OCI-LY1 (cell line): ENCODE data around the gene HIPK1.
"Not testable (repeated sequence)": the region's sequence is repeated elsewhere in the genome, so short reads cannot be mapped to it uniquely, and the experiment has no call there.

ENCODE experiments used
- CTCF ChIP-seq: fragments of 200-600 bp; sonication (generic), shearing (Covaris generic); IDR thresholded peaks from 2 replicates; pipeline ENCODE4 v1.5.1; 2017; ENCODE audit warnings: mild to moderate bottlenecking, antibody characterized with exemption, low read length, moderate library complexity, mixed read lengths
- EZH2 ChIP-seq: fragments of 200-600 bp; sonication (generic), shearing (Covaris generic); IDR thresholded peaks from 2 replicates; pipeline ENCODE4 v1.8.0; 2017; ENCODE audit warnings: borderline replicate concordance, mixed run types, mild to moderate bottlenecking, antibody characterized with exemption, low read length, moderate library complexity, mixed read lengths

- not testable (repeated sequence) for TF ChIP-seq CTCF, EZH2
These were observed 19.0 kb downstream of the HIPK1 start for GRCh38 chr1:113948151-113948550.
